Measurements from ENCODE around the gene CCKAR.

The CCKAR gene

DNA sequence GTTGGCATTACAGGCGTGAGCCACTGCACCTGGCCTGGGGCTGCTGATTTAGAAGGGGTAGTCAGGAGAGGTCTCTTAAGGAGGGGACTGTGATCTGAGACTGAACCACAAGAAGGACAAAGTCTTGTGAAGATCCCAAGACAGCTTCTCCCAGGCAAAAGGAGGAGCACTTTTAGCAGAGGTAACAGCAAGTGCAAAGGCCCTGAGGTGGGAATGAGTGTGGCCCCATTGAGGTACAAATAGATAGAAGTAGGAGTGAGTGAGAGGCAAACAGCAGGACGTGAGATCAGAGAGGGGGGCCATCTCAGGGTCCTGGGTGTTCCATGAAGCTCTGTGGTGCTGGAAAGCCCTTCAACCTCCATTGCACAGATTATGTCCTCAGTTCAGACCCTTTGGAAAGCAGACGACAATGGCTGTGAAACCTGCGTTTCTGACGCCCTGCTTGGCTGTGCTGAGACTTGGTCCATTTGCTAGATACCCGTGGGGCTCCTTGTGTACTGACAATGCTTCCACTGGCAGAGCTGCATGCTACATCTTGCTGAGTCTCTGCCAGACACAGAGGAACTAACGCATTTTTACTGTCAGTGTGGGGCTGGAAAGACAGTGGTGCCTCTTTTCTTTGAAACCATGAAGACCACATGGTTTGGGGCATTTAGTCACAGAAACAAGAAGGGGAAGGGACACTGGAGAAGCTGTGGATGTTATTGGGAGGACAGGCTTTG, 1.3 kb upstream of the CCKAR start:
- DNase-seq (ENCODE audit: low spot score) = no peak

DNA sequence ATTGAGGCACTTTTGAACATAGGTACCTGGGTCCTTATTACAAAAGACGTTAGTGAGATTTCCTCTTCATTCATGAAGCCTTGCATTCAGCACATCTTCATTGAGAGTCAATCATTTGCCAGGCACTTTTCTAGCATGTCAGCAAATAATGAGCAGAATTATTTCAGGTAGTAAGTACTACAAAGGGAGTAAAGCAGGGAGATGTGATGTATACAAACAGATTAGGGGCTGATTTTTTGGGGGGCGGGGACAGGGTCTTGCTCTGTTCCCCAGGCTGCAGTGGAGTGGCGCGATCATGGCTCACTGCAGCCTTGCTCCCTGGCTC, 638 bp upstream of the CCKAR start:
- DNase-seq (ENCODE audit: low spot score) = no peak

DNA sequence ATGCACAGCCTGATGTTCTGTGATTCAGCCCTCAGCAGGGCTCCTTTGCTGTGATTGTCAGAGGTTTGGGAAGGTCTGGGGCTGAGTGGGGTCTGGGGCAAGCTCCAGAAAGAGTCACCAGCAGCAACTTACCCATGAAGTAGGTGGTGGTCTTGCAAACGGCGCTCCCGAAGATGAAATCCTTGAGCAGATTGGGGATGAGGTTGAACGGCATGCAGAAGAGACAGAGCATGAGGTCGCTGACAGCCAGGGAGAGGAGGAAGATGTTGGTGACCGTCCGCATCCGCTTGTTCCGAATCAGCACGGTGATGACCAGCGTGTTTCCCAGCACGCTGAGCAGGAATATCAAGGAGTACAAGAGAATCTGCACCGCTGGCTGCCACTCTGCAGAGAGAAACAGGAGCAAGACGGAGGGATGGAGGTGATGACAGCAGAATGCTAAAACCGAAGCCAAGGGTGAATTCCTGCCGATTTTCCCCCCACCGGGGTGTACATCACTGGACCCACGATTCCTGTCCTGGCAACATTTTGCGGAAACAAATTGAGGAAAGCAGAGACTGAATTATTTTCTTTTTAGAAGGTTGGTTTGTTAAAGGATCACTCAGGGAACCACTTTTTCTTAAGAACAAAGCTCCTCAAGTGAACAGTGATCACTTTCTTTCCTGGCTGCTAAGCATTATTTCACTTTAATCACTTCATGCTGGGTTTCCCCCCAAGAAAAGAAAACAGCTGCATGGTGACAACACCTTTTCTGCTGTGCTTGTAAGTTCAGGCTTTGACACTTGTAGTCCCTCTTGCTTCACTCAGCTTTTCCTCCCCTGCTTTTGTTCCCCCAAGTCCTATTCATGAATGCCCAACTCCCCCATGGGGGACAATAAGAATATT, 941 bp downstream of the CCKAR start:
- DNase-seq (ENCODE audit: low spot score) = no peak

DNA sequence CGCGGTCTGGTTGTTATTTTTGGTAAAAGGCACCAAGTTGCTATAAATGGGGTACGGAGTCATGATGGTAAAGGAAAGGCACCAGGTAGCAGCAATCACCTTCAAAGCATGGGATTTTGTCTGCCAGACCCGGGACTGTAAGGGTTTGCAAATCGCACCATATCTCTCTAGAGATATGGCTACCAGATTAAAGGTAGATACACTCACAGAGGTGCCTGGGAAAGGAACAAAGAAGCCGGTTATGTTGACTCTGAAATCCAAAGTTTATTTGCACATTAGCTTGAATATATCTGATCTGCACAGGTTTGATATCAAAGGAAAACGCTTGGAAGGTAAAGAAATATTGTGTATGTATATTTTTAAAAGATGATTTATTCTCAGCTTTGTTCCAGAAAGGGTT, 4.6 kb downstream of the CCKAR start:
- DNase-seq (ENCODE audit: low spot score) = no peak

DNA sequence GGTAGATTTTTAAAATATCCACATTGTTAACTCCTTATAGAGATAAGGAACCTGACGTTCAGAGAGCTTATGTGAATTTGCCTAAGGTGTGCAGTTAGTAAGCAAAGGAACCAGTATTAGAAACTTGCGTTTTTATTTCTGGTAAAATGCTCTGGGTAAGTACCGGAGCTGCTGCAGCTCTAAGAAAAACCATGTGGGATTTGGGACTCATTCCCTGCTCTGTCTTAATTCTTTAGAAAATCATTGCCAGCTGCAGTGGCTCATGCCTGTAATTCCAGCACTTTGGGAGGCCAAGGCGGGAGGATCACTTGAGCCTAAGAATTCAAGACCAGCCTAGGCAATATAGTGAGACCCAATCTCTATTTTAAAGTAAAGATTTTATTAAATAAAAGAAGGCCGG, 5.8 kb downstream of the CCKAR start:
- no peak for DNase-seq (ENCODE audit: low spot score)

DNA sequence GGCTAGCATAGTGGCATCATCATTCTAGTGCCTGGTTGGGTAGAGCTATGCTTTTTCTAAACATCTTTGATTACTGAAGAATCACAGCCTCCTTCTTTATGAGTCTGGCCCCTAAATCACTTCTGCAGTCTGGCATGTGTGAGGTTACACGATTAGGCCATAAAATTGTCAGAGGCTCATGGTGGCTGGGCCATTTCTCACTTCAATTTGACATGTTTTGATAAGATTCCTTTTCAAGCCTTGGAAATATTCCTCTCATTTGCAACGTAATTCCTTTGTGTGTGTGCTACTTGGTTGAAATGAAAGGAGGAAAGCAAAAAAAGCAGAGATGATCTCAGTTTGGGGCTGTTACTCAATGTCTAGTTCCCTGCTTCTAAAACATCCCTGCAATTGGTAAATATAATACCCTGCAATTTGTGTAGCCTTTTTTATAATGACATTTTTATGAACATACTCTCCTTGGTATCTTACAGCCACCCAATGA, 6.2 kb downstream of the CCKAR start:
- no peak for DNase-seq (ENCODE audit: low spot score)

DNA sequence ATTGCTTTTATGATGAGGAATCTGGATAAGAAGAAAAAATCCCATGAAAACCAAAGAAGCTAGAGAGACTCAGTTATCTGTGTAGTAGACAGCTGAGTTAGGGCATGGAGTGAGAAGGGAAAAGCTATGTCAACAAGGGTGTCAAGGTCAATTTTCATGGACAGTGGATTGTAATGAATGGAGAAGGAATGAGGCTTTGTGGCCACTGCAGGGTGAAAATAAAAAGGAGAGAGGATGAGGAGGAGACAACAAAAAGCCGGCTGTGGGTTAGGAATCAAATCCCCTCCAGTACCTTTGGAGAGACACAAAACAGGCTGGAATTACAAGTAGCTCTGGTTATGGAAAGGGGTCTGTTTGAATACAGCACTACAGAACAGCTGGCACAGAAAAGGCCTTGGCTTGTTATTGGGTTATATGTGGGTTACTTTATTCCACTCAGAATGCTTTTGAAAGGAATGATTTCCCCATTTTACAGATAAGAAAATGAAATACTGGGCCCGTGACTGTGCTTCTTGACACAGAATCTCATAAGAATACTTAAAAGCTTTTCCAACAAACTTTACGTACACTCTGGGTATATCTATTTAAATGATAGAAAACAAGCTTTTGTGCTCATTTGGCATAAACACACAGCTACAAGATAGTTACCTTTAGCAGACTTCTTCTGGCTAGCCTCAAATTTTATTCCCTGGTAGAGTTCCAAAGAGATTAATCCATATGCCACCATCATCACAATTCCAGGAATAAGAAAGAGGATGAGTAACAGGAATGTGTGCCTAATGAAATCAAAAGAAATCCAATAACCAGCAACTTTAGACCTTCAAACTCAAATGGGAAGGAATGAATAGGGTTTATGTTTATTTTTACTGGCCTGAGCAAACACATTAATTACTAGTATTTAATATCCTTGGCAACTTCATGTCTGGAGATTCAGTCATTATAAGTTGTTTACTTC, 7.5 kb downstream of the CCKAR start:
- no peak for DNase-seq (ENCODE audit: low spot score)

DNA sequence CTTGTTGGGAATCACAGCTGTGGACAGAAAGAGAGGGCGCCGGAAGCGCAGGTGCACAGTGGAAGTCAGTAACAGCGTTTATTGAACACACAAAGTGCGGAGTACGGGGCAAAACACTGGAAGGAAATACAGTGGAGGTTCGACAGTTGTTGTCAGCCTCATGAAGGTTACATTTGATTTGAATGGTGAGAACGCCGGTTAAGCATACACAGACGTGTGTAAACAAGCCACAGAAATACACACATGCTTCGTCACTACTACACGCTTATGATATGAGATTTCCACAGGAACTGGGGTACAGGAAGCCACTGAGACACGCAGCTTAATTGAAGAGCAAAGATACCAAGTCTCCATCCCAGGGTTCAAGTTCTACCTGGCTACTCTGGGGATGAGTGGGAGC, 12.0 kb downstream of the CCKAR start:
- no peak for DNase-seq (ENCODE audit: low spot score)

DNA sequence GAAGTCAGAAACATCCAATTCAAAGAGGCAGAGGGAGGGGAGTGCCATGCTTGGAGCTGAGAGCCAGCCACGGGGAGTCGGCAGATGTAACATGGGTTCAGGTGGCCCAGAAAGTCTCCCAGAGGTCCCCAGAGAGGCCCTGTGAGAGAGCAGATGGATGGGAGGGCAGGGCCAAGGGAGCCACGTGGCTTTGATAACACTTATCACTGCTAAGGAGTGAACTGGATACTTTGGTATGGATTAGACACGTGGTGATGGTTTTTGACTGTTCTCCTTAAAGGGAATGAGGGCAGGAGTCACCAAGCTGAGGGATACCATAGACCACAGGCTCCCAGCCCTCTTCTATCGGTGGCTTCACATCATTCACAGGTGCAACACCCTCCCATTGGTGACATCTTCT, 13.7 kb downstream of the CCKAR start:
- DNase-seq (ENCODE audit: low spot score) = no peak

DNA sequence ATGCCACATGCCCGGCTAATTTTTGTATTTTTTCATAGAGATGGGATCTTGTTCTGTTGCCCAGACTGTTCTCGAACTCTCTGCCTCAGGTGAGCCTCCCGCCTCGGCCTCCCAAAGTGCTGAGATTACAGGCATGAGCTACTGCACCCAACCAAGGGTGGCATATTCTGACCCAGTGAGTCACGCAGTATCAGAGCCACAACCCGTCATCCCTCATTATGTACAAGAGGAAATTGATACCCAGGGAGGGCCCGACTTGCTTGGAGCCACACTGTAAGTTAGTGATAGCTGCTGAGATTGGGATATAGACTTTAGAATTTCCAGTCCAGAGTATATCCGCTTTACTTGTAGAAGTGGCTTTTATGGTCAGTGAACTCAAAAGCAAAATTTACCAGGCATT, 14.6 kb downstream of the CCKAR start:
- no peak for DNase-seq (ENCODE audit: low spot score)

DNA sequence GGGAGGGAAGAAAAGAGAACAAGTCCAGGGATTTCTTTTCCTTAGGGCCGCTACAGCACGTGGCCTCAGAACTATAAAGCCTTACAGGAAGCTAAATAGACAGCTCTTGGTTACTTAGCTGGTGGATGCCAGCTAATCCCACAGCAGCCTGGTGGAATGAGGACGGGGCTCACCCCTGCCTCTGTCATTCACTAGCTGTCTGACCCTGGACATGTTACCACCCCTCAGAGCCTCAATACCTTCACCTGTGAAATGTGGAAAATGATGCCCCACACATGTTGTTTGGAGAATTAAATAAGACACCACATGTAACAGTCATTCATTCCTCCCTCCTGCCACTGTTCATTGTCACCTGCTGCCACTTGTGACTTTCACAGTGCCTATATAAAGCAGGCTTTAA, 15.7 kb downstream of the CCKAR start:
- no peak for DNase-seq (ENCODE audit: low spot score)

DNA sequence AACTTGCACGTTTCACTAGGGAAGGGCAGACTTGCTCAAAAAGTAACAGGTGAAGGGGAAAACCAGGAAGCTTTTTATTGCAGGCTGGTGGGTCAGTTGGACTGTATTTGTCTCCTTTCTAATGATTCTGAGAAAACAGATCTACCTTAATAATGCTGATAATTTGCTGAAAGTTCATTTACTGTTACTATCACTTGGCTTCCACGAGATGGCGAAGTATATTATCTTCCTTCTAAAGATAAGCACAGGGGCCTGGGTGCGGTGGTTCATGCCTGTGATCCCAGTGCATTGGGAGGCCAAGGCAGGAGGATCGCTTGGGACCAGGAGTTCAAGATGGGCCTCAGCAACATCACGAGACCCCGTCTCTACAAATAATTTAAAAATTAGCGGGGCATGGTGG, 16.4 kb downstream of the CCKAR start:
- DNase-seq (ENCODE audit: low spot score) = no peak

DNA sequence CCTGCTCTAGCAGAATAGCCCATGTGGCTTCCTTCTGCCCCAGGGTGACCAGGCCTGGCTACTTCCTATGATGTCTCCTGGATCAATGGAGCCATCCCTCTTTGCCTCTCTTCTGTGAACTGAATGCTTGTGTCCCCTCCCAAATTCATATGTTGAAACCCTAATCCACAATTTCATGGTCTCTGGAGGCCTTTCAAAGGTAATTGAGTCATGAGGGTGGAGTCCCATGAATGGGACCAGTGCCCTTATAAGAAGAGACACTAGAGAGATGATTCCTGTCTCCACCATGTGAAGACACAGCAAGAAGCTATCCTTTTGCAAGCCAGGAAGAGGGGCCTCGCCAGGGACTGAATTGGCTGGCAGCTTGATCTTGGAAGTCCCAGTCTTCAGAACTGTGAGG, 18.4 kb downstream of the CCKAR start:
- DNase-seq (ENCODE audit: low spot score) = no peak

DNA sequence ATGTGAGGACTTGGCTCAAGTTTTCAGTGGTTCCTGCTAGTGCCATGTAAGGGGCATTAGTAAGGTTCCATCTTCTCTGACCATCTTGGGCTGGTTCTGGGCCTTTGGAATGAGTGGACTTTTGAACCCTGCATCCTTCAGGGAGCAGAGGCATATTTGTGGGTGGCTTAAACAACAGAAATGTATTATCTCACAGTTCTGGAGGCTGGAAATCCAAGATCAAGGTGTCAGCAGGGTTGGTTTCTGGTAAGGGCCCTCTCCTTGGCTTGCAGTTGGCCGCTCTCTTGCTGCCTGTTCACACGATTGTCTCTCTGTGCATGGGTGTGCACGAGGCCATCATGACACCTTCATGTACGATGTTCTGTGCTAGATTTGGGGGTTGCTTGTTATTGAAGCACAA, 21.3 kb downstream of the CCKAR start:
- DNase-seq (ENCODE audit: low spot score) = no peak

DNA sequence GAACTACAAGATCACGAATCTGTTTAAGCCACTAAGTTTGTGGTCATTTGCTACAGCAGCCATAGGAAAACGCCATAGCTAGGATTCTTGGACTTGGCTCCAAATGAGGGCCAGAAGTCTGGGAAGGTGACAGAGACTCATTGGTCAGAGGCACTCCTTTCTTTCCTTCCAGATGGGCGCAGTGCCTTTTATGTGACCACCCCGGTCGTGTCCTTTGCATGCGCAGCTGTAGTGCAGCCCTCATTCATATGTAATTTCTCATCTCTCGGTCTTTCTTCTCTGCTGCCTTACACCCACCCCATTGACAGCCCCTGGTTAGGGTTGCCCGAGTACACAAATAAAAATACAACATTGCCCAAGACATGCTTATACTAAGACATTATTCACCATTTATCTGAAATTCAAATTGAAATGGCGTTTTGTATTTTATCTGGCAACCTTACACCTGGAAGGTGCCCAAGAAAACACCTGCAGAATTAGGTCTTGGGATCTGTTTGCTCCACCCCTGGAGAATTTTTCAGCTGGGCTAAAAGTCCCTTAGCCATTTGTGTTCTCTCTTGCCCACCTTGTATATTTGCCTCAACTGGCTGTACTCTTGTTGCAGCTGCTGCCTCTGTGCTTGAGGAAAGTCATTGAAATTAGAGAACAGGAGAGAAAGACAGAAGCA, 21.9 kb downstream of the CCKAR start:
- no peak for DNase-seq (ENCODE audit: low spot score)

DNA sequence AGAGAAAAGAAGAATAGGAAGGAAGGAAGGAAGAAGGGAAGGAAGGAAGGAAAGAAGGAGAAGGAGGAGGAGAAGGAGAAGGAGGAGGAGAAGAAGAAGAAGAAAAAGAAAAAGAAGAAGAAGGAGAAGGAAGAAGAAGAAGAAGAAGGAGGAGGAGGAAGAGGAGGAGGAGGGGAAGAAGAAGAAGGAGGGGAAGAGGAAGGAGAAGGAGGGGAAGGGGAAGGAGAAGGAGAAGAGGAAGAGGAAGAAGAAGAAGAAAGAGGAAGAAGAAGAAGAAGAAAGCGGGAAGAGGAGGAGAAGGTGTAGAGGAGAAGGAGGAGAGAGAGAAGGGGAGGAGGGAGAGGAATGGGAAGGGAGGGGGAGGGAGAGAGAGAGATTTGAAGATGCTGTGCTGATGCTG, 22.6 kb downstream of the CCKAR start:
- no peak for DNase-seq (ENCODE audit: low spot score)

DNA sequence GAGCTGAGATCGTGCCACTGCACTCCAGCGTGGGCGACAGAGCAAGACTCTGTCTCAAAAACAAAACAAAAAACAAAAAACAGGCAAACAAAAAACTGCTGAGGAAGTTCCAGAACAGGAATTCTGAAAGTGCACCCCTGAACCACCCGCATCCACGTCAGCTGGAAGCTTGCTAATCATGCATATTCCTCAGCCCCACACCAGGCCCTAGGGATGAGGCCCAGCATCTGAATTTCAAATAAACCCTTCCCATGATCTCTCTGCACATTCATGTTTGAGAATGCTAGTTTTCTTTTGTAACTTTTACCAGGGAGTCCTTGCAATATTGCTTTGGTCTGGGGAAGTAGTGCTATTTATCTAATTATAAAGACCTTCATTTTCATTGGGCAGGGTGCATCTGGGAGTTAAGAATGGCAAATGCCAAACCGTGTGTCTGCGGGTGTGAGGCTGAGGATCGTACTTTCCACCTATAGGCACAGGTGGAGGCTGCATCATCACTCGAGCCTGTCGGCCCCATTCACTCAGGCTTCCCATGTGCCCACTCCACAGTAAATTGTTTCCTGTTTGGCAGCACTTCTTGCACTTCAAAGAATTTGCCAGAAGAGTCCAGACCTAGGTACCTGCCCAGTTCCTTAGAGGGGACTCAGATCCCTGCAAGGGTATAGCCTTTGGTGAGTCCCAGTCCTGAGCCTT, 23.6 kb downstream of the CCKAR start:
- DNase-seq (ENCODE audit: low spot score) = no peak

DNA sequence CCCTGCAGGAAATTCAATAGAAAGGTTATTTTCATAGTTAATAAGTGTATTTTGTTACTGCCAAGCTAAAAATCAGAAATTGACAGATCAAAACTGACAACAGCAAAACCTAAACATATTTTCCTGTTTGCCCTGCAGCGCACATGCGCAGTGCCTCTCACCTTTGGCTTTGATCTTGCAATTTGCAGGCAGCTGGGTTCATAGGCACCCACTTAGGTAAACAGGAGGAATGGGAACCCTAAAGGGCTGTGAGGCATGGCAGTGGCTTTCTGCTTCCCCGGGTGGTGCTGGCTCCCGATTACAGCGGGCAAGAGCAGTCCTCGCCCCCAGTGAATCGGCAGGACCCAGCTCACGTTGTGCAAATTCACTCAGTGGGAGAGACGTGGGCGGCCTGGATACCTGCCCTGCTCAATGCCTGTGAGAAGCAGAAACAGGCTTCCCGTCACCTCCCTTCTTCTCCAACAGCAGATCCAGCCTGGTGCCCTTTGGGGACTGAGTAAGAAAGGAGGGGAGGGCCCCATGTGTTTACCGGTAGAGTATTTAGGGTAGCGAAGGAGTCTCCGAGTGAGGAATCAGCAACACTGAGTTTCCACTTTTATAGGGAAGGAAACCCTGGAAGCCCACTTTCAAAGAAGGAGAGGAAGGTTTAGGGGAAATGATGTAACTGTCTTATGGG, 25.7 kb downstream of the CCKAR start:
- no peak for DNase-seq (ENCODE audit: low spot score)

DNA sequence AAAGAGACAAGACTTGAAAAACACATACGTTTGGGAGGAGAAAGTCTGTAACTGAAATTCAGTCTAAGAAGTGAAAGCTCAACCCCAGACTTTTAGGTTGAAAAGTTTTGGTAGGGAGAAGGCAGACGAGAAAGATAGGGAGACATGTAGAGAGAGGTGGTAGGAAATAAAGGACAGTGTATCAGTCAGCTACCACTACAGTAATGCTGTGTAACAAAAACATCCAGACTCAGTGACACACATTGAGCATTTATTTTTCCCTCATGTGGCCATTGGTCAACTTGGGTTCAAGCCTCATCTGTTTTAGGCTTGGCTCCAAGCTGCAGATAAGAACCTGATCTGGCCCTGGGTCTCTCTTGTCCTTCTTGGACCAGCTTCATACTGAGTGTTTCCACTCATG, 26.9 kb downstream of the CCKAR start:
- DNase-seq (ENCODE audit: low spot score) = no peak

DNA sequence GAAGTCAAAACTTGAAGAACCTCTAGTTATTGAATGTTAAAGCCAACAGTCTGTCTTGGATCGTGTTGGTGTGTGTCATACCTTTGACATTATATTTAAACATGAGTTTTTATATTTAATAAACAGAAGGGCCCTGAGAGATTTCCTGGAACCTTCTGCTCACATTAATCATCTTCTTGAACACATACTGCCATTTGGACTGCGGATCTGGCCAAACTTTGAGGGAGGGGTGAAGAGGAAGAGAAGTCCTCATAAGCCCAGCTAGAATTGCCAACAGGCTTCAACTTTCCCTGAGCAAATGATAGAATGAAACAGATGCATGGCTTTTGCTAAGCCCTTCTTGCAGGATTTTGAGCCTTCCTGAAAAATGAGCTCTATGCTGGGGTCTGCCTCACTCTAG, 27.4 kb downstream of the CCKAR start:
- no peak for DNase-seq (ENCODE audit: low spot score)
